HepG2 (cell line): Measurements from ENCODE around the gene C16orf89. TPM values are rescaled to one million over a fixed set of nuclear protein-coding genes. Genes with fewer than 3 reads are reported as not detected.

Source experiments
- BRD4 ChIP-seq: sonication (generic); formaldehyde crosslinking; IDR thresholded peaks from 2 replicates; pipeline ENCODE4 v1.4.0; 2020; ENCODE audit warnings: missing genetic modification reagents
- CENPT ChIP-seq: sonication (generic); formaldehyde crosslinking; IDR thresholded peaks from 2 replicates; pipeline ENCODE4 v1.8.0; 2022; ENCODE audit warnings: low read depth, mild to moderate bottlenecking, moderate library complexity, missing genetic modification reagents
- FOXM1 ChIP-seq: sonication (generic); formaldehyde crosslinking; IDR thresholded peaks from 2 replicates; pipeline ENCODE4 v1.5.0; 2020; ENCODE audit warnings: missing genetic modification reagents
- GLMP ChIP-seq: sonication (generic); formaldehyde crosslinking; IDR thresholded peaks from 2 replicates; pipeline ENCODE4 v1.9.0; 2021; ENCODE audit warnings: missing genetic modification reagents, mild to moderate bottlenecking, borderline replicate concordance
- KAT8 ChIP-seq: IDR thresholded peaks from 2 replicates; pipeline ENCODE4 v1.6.1; 2016; ENCODE audit warnings: missing genetic modification reagents, missing compliant biosample characterization
- KLF15 ChIP-seq: sonication (generic); formaldehyde crosslinking; IDR thresholded peaks from 2 replicates; pipeline ENCODE4 v1.8.1; 2023; ENCODE audit warnings: borderline replicate concordance, mild to moderate bottlenecking, inconsistent platforms, missing genetic modification reagents, mixed read lengths
- LRRFIP1 ChIP-seq: sonication (generic); formaldehyde crosslinking; conservative IDR thresholded peaks from 2 replicates; pipeline ENCODE4 v1.4.0; 2020; ENCODE audit warnings: missing genetic modification reagents
- MTA3 ChIP-seq: sonication (generic); formaldehyde crosslinking; IDR thresholded peaks from 2 replicates; pipeline ENCODE4 v1.4.0; 2020; ENCODE audit warnings: missing genetic modification reagents
- MYNN ChIP-seq: sonication (generic); formaldehyde crosslinking; IDR thresholded peaks from 2 replicates; pipeline ENCODE4 v1.4.0; 2020; ENCODE audit warnings: mild to moderate bottlenecking, low read depth, missing genetic modification reagents
- PRPF4 ChIP-seq: fragments of 200-400 bp; formaldehyde crosslinking; IDR thresholded peaks from 2 replicates; pipeline ENCODE4 v1.6.1; 2016; ENCODE audit warnings: low read length, low read depth; ENCODE audit not compliant: poor library complexity, severe bottlenecking
- RAD21 ChIP-seq: fragments of 450-650 bp; formaldehyde crosslinking; IDR thresholded peaks from 2 replicates; pipeline ENCODE4 v1.5.0; 2020; ENCODE audit warnings: mild to moderate bottlenecking
- TFDP2 ChIP-seq: sonication (generic); formaldehyde crosslinking; IDR thresholded peaks from 2 replicates; pipeline ENCODE4 v1.4.0; 2020; ENCODE audit warnings: missing genetic modification reagents
- ZNF275 ChIP-seq: sonication (generic); formaldehyde crosslinking; IDR thresholded peaks from 2 replicates; pipeline ENCODE4 v1.8.0; 2022; ENCODE audit warnings: missing genetic modification reagents, mild to moderate bottlenecking, inconsistent platforms, borderline replicate concordance
- ZNF281 ChIP-seq: sonication (generic); formaldehyde crosslinking; IDR thresholded peaks from 2 replicates; pipeline ENCODE4 v1.4.0; 2020; ENCODE audit warnings: missing genetic modification reagents, borderline replicate concordance
- ZNF3 ChIP-seq: IDR thresholded peaks from 2 replicates; pipeline ENCODE4 v1.7.0; 2017; ENCODE audit warnings: inconsistent platforms
- ZNF546 ChIP-seq: sonication (generic); formaldehyde crosslinking; conservative IDR thresholded peaks from 2 replicates; pipeline ENCODE4 v1.8.1; 2023; ENCODE audit warnings: mild to moderate bottlenecking, missing genetic modification reagents
- ZNF629 ChIP-seq: sonication (generic); formaldehyde crosslinking; conservative IDR thresholded peaks from 2 replicates; pipeline ENCODE4 v1.5.0; 2020; ENCODE audit warnings: missing genetic modification reagents
- ZSCAN21 ChIP-seq: sonication (generic); formaldehyde crosslinking; IDR thresholded peaks from 2 replicates; pipeline ENCODE4 v1.8.0; 2022; ENCODE audit warnings: mild to moderate bottlenecking, missing genetic modification reagents, moderate library complexity, borderline replicate concordance
- polyA plus RNA-seq, 8 experiments: library from polyadenylated mRNA; depleted of rRNA in 3 of 8; stranded (reverse) in 7 of 8; unstranded in 1 of 8; fragments of >200 nt; fragmentation: Illumina TruSeq in 4 of 8; extraction: Trizol in 4 of 8; gene quantifications; 2 replicates each; pipeline versions ENCODE4 v1.2.1 to v1.2.3, GENCODE V29; 2011 to 2016; ENCODE audit warnings: low read depth in 4 of 8, missing spikeins in 1 of 8, mixed read lengths in 1 of 8; ENCODE audit not compliant: insufficient read depth in 1 of 8
- total RNA-seq, 5 experiments: library from RNA; depleted of rRNA; stranded (reverse); fragments of >200 nt; fragmentation: Illumina TruSeq; extraction: Trizol; gene quantifications; 2 replicates each; pipeline ENCODE4 v1.2.3, GENCODE V29; 2016; ENCODE audit warnings: low read depth in 1 of 5

C16orf89 gene
- total and polyA plus RNA-seq, 2 of the 13 experiments (the other 11 are each of a cell fraction or from before 2014, with no cell fraction given): 1.9 to 3.4 TPM

GRCh38 chr16:5033256-5034166 is 32.2 kb downstream of the C16orf89 start, which contains the start of gene NAGPA (continued):
- peak; percentile 52; the same call in 1 of the 2 replicates for TF ChIP-seq ZNF3 (CRISPR knock-in tag)
- no peak for TF ChIP-seq MTA3 (CRISPR knock-in tag)
- TF ChIP-seq ZNF546 (CRISPR knock-in tag): peak; percentile 93
- peak; percentile 51 for TF ChIP-seq RAD21 (CRISPR knock-in tag)
- TF ChIP-seq TFDP2: peak; percentile 76
- TF ChIP-seq PRPF4: no peak
- TF ChIP-seq ZNF629 (CRISPR knock-in tag): no peak; the same call in 1 of the 2 replicates
- TF ChIP-seq ZNF275 (CRISPR knock-in tag): peak; percentile 91
- TF ChIP-seq CENPT (CRISPR knock-in tag): peak; percentile 88
- TF ChIP-seq KLF15 (CRISPR knock-in tag): no peak; the same call in 1 of the 2 replicates
- TF ChIP-seq GLMP (CRISPR knock-in tag): no peak; the same call in 1 of the 2 replicates
- peak; percentile 45; the same call in 1 of the 2 replicates for TF ChIP-seq FOXM1
- no peak for TF ChIP-seq LRRFIP1 (CRISPR knock-in tag)
- peak; percentile 79 for TF ChIP-seq MYNN (CRISPR knock-in tag)
- TF ChIP-seq KAT8 (CRISPR knock-in tag): peak; percentile 100
- TF ChIP-seq BRD4: peak; percentile 99; the same call in 1 of the 2 replicates
- TF ChIP-seq ZNF281 (CRISPR knock-in tag): no peak
- TF ChIP-seq ZSCAN21 (CRISPR knock-in tag): peak; percentile 98
